HepG2 (cell line): ENCODE measurements around the gene ACOT13. TPM values are rescaled to one million over a fixed set of nuclear protein-coding genes. Genes with fewer than 3 reads are reported as not detected.

Source experiments
- ARID4A ChIP-seq: sonication (generic); formaldehyde crosslinking; IDR thresholded peaks from 2 replicates; pipeline ENCODE4 v1.5.0; 2020; ENCODE audit warnings: mild to moderate bottlenecking, missing genetic modification reagents, borderline replicate concordance
- DBP ChIP-seq: sonication (generic); formaldehyde crosslinking; IDR thresholded peaks from 2 replicates; pipeline ENCODE4 v1.4.0; 2020; ENCODE audit warnings: missing genetic modification reagents; ENCODE audit errors: not compliant biosample characterization
- ERF ChIP-seq: IDR thresholded peaks from 2 replicates; pipeline ENCODE4 v1.6.1; 2018; ENCODE audit warnings: missing biosample characterization, missing genetic modification reagents
- FOXK1 ChIP-seq: sonication (generic); formaldehyde crosslinking; IDR thresholded peaks from 2 replicates; pipeline ENCODE4 v1.4.0; 2020; ENCODE audit warnings: low read depth, missing genetic modification reagents, borderline replicate concordance
- GATAD1 ChIP-seq: IDR thresholded peaks from 2 replicates; pipeline ENCODE4 v1.6.1; 2016; ENCODE audit warnings: missing genetic modification reagents, missing compliant biosample characterization
- KLF13 ChIP-seq: sonication (generic); formaldehyde crosslinking; IDR thresholded peaks from 2 replicates; pipeline ENCODE4 v1.4.0; 2020; ENCODE audit warnings: mild to moderate bottlenecking, missing genetic modification reagents
- KMT2A ChIP-seq: sonication (generic); formaldehyde crosslinking; IDR thresholded peaks from 2 replicates; pipeline ENCODE4 v1.4.0; 2020; ENCODE audit warnings: missing genetic modification reagents
- NFE2L1 ChIP-seq: sonication (generic); formaldehyde crosslinking; IDR thresholded peaks from 2 replicates; pipeline ENCODE4 v1.4.0; 2020; ENCODE audit warnings: missing genetic modification reagents, mild to moderate bottlenecking, borderline replicate concordance
- RCOR2 ChIP-seq: IDR thresholded peaks from 2 replicates; pipeline ENCODE4 v1.6.1; 2016; ENCODE audit warnings: missing biosample characterization, missing genetic modification reagents
- RFXANK ChIP-seq: IDR thresholded peaks from 2 replicates; pipeline ENCODE4 v1.6.1; 2016
- SETDB1 ChIP-seq: sonication (generic); formaldehyde crosslinking; IDR thresholded peaks from 2 replicates; pipeline ENCODE4 v1.5.1; 2020; ENCODE audit warnings: missing genetic modification reagents, mild to moderate bottlenecking, borderline replicate concordance
- TAF15 ChIP-seq: fragments of 200-400 bp; formaldehyde crosslinking; IDR thresholded peaks from one replicate; pipeline ENCODE4 v1.6.1; 2018; ENCODE audit warnings: mild to moderate bottlenecking, low read depth, low read length; ENCODE audit not compliant: poor library complexity, severe bottlenecking
- THAP7 ChIP-seq: sonication (generic); formaldehyde crosslinking; IDR thresholded peaks from 2 replicates; pipeline ENCODE4 v1.8.1; 2023; ENCODE audit warnings: mild to moderate bottlenecking, missing genetic modification reagents
- THYN1 ChIP-seq: sonication (generic); formaldehyde crosslinking; IDR thresholded peaks from 2 replicates; pipeline ENCODE4 v1.8.1; 2023; ENCODE audit warnings: low read depth, mild to moderate bottlenecking, moderate library complexity, missing genetic modification reagents, borderline replicate concordance
- ZBTB25 ChIP-seq: IDR thresholded peaks from 2 replicates; pipeline ENCODE4 v1.6.1; 2018; ENCODE audit warnings: missing genetic modification reagents
- ZFP36L1 ChIP-seq: sonication (generic); formaldehyde crosslinking; IDR thresholded peaks from 2 replicates; pipeline ENCODE4 v1.8.0; 2022; ENCODE audit warnings: mild to moderate bottlenecking, missing genetic modification reagents, moderate library complexity
- ZFY ChIP-seq: sonication (generic); formaldehyde crosslinking; IDR thresholded peaks from 2 replicates; pipeline ENCODE4 v1.4.0; 2020; ENCODE audit warnings: missing genetic modification reagents
- ZKSCAN8 ChIP-seq: IDR thresholded peaks from 2 replicates; pipeline ENCODE4 v1.6.1; 2016; ENCODE audit warnings: borderline replicate concordance, missing genetic modification reagents, missing compliant biosample characterization
- ZNF24 ChIP-seq: fragments of 450-650 bp; IDR thresholded peaks from 2 replicates; pipeline ENCODE4 v1.6.1; 2017; ENCODE audit warnings: antibody characterized with exemption, mild to moderate bottlenecking
- ZNF430 ChIP-seq: sonication (generic); formaldehyde crosslinking; IDR thresholded peaks from 2 replicates; pipeline ENCODE4 v1.9.0; 2021; ENCODE audit warnings: mild to moderate bottlenecking, missing genetic modification reagents
- ZNF557 ChIP-seq: sonication (generic); formaldehyde crosslinking; IDR thresholded peaks from 2 replicates; pipeline ENCODE4 v1.4.0; 2020; ENCODE audit warnings: missing genetic modification reagents
- ZNF670 ChIP-seq: sonication (generic); formaldehyde crosslinking; IDR thresholded peaks from 2 replicates; pipeline ENCODE4 v1.8.0; 2022; ENCODE audit warnings: mild to moderate bottlenecking, missing genetic modification reagents, borderline replicate concordance
- ZNF720 ChIP-seq: sonication (generic); formaldehyde crosslinking; IDR thresholded peaks from 2 replicates; pipeline ENCODE4 v1.4.0; 2020; ENCODE audit warnings: missing genetic modification reagents
- polyA plus RNA-seq, 8 experiments: library from polyadenylated mRNA; depleted of rRNA in 3 of 8; stranded (reverse) in 7 of 8; unstranded in 1 of 8; fragments of >200 nt; fragmentation: Illumina TruSeq in 4 of 8; extraction: Trizol in 4 of 8; gene quantifications; 2 replicates each; pipeline versions ENCODE4 v1.2.1 to v1.2.3, GENCODE V29; 2011 to 2016; ENCODE audit warnings: low read depth in 4 of 8, missing spikeins in 1 of 8, mixed read lengths in 1 of 8; ENCODE audit not compliant: insufficient read depth in 1 of 8
- total RNA-seq, 5 experiments: library from RNA; depleted of rRNA; stranded (reverse); fragments of >200 nt; fragmentation: Illumina TruSeq; extraction: Trizol; gene quantifications; 2 replicates each; pipeline ENCODE4 v1.2.3, GENCODE V29; 2016; ENCODE audit warnings: low read depth in 1 of 5

ACOT13 gene
- total and polyA plus RNA-seq, 2 of the 13 experiments (the other 11 are each of a cell fraction or from before 2014, with no cell fraction given): 31.5 to 45.1 TPM

- no peak; the same call in 1 of the 2 replicates for TF ChIP-seq ZBTB25
- peak; percentile 80 for TF ChIP-seq ZFY (CRISPR knock-in tag)
- no peak for TF ChIP-seq RCOR2 (CRISPR knock-in tag)
- TF ChIP-seq GATAD1 (CRISPR knock-in tag): peak; percentile 91
- 0 out of 2 replicates have a peak, but pooled peaks have one; percentile 73 for TF ChIP-seq ZFP36L1 (CRISPR knock-in tag)
- no peak for TF ChIP-seq TAF15
- no peak for TF ChIP-seq THYN1 (CRISPR knock-in tag)
- 0 out of 2 replicates have a peak, but pooled peaks have one; percentile 38 for TF ChIP-seq NFE2L1 (CRISPR knock-in tag)
- peak; percentile 93 for TF ChIP-seq RFXANK (CRISPR knock-in tag)
- TF ChIP-seq THAP7 (CRISPR knock-in tag): no peak; the same call in 1 of the 2 replicates
- TF ChIP-seq KMT2A (CRISPR knock-in tag): no peak
- TF ChIP-seq ERF: peak; percentile 65
- peak; percentile 91 for TF ChIP-seq ZNF430 (CRISPR knock-in tag)
- TF ChIP-seq SETDB1 (CRISPR knock-in tag): no peak
- peak; percentile 64; the same call in 1 of the 2 replicates for TF ChIP-seq ZNF557 (CRISPR knock-in tag)
- TF ChIP-seq KLF13 (CRISPR knock-in tag): 0 out of 2 replicates have a peak, but pooled peaks have one; percentile 44
- peak; percentile 97 for TF ChIP-seq ZNF670 (CRISPR knock-in tag)
- no peak for TF ChIP-seq ZNF720 (CRISPR knock-in tag)
- TF ChIP-seq FOXK1: peak; percentile 93; the same call in 1 of the 2 replicates
- peak; percentile 73; the same call in 1 of the 2 replicates for TF ChIP-seq ARID4A
- TF ChIP-seq ZNF24: 0 out of 2 replicates have a peak, but pooled peaks have one; percentile 12
- TF ChIP-seq DBP (CRISPR knock-in tag): peak; percentile 82
- no peak; the same call in 1 of the 2 replicates for TF ChIP-seq ZKSCAN8 (CRISPR knock-in tag)
Measured at GRCh38 chr6:24720604-24721460, 54.0 kb downstream of the ACOT13 start (continued).
